Endodermal cell (in vitro differentiated cells): ENCODE data around the gene BNIPL. TPM values are rescaled to one million over a fixed set of nuclear protein-coding genes. Genes with fewer than 3 reads are reported as not detected.

Source experiments
- DNase-seq: peaks from one replicate; pipeline ENCODE4 v3.0.0-alpha.2; 2017
- H3K27ac ChIP-seq: 2 replicates; pipeline ENCODE4 v1.5.1; 2013; ENCODE audit warnings: mild to moderate bottlenecking, low read depth, low read length, moderate library complexity
- H3K27me3 ChIP-seq: 2 replicates; pipeline ENCODE4 v1.6.1; 2013; ENCODE audit warnings: mild to moderate bottlenecking, low read length, moderate library complexity; ENCODE audit not compliant: insufficient read depth, control insufficient read depth, poor library complexity, severe bottlenecking
- H3K36me3 ChIP-seq: 2 replicates; pipeline ENCODE4 v1.7.0; 2013; ENCODE audit warnings: mild to moderate bottlenecking, low read length, moderate library complexity; ENCODE audit not compliant: control insufficient read depth, insufficient read depth
- H3K4me1 ChIP-seq: one replicate; pipeline ENCODE4 v1.7.0; 2013; ENCODE audit warnings: low read length; ENCODE audit not compliant: control insufficient read depth, insufficient read depth
- H3K4me3 ChIP-seq: 2 replicates; pipeline ENCODE4 v1.5.1; 2013; ENCODE audit warnings: mild to moderate bottlenecking, low read length, moderate library complexity
- H3K9ac ChIP-seq: 2 replicates; pipeline ENCODE4 v1.6.1; 2013; ENCODE audit warnings: mild to moderate bottlenecking, low read length, moderate library complexity; ENCODE audit not compliant: poor library complexity, severe bottlenecking; ENCODE audit errors: extremely low read depth
- H3K9me3 ChIP-seq: 2 replicates; pipeline ENCODE4 v1.6.1; 2013; ENCODE audit warnings: mild to moderate bottlenecking, low read length, moderate library complexity; ENCODE audit not compliant: control insufficient read depth
- H3K27ac Mint-ChIP-seq: 2 replicates; pipeline ENCODE4 v1.8.0; 2020; ENCODE audit warnings: mixed read lengths
- H3K27me3 Mint-ChIP-seq: 2 replicates; pipeline ENCODE4 v1.8.0; 2021; ENCODE audit warnings: mild to moderate bottlenecking, mixed read lengths; ENCODE audit not compliant: insufficient read depth
- H3K36me3 Mint-ChIP-seq: 2 replicates; pipeline ENCODE4 v1.8.0; 2020; ENCODE audit warnings: low read depth, mixed read lengths
- H3K4me1 Mint-ChIP-seq: 2 replicates; pipeline ENCODE4 v1.8.0; 2020; ENCODE audit warnings: mixed read lengths
- H3K4me3 Mint-ChIP-seq: 2 replicates; pipeline ENCODE4 v1.8.0; 2020; ENCODE audit warnings: mild to moderate bottlenecking, moderate library complexity, mixed read lengths
- H3K9me3 Mint-ChIP-seq: 2 replicates; pipeline ENCODE4 v1.8.0; 2020; ENCODE audit warnings: mild to moderate bottlenecking, mixed read lengths
- CTCF ChIP-seq: fragments of 200-600 bp; sonication (generic); conservative IDR thresholded peaks from 2 replicates; pipeline ENCODE4 v1.5.0; 2021; ENCODE audit warnings: antibody characterized with exemption, mild to moderate bottlenecking
- WGBS, 2 experiments: methylation state at CpG; one replicate each; pipeline versions ENCODE4 v1.1.5 to v1.1.7; 2013; ENCODE audit warnings: missing lambda C conversion rate in 2 of 2, mixed read lengths in 1 of 2; ENCODE audit not compliant: insufficient coverage in 1 of 2, insufficient read length in 1 of 2; 5-methylcytosine and 5-hydroxymethylcytosine counted together
- total RNA-seq, 2 donors: library from RNA; stranded (reverse); fragmentation: NEBNext Ultra II Directional in 1 of 2; extraction: Animal tissue kit (Norgen Biotek cat#: 25700) in 1 of 2; gene quantifications; 2 replicates in 1 of 2; 3 replicates in 1 of 2; pipeline ENCODE4 v1.2.1, GENCODE V29; 2021

The BNIPL gene
- total RNA-seq, 2 donors from 2014 or later = 1.6 to 2.9 TPM

- 80% methylated on average over 1 of the region's 2 CpGs; no CpG with 5 or more reads in 1 of the 2 experiments for WGBS, 2 experiments
- no peak overlapping the region for H3K27ac Mint-ChIP-seq
- Histone ChIP-seq H3K4me3 (no peak overlapping the region), H3K27ac (no peak overlapping the region), H3K4me1 (no peaks in the 10 kb centered on the region), H3K9ac (no peak overlapping the region), H3K36me3 (peaks cover 68% of the 10 kb centered on the region), H3K9me3 (no peaks in the 10 kb centered on the region), H3K27me3 (no peaks in the 10 kb centered on the region)
- no peaks in the 10 kb centered on the region for H3K9me3 Mint-ChIP-seq
- no peak overlapping the region for H3K4me3 Mint-ChIP-seq
- no peak for TF ChIP-seq CTCF
- H3K36me3 Mint-ChIP-seq = peaks cover 63% of the 10 kb centered on the region
- no peaks in the 10 kb centered on the region for H3K27me3 Mint-ChIP-seq
- no peak for DNase-seq
- peaks cover 22% of the 10 kb centered on the region for H3K4me1 Mint-ChIP-seq
Observed at GRCh38 chr1:151055581-151055980, 19.2 kb downstream of the BNIPL start.

GRCh38 chr1:151056149-151056548, 19.8 kb downstream of the BNIPL start:
- Mint-ChIP-seq H3K27me3 (no peaks in the 10 kb centered on the region), H3K27ac (peak overlapping the region; percentile 23), H3K9me3 (no peaks in the 10 kb centered on the region), H3K4me3 (no peak overlapping the region), H3K36me3 (peaks cover 61% of the 10 kb centered on the region), H3K4me1 (peaks cover 23% of the 10 kb centered on the region)
- Histone ChIP-seq H3K27me3 (no peaks in the 10 kb centered on the region), H3K36me3 (peaks cover 64% of the 10 kb centered on the region), H3K9me3 (no peaks in the 10 kb centered on the region), H3K27ac (no peak overlapping the region), H3K9ac (no peak overlapping the region), H3K4me1 (no peaks in the 10 kb centered on the region), H3K4me3 (no peak overlapping the region)
- no peak for DNase-seq
- no peak for TF ChIP-seq CTCF
- 67 to 68% methylated on average over 2 of the region's 2 CpGs for WGBS, 2 experiments

- Histone ChIP-seq H3K4me1 (no peaks in the 10 kb centered on the region), H3K36me3 (peaks cover 46% of the 10 kb centered on the region), H3K27me3 (no peaks in the 10 kb centered on the region), H3K9me3 (no peaks in the 10 kb centered on the region), H3K9ac (peak overlapping the region; percentile 87), H3K27ac (no peak overlapping the region), H3K4me3 (peak overlapping the region; percentile 89)
- WGBS, 2 experiments = 0 to 3% methylated on average over 3 to 10 of the region's 10 CpGs
- peak; percentile 77 for DNase-seq
- peak overlapping the region; percentile 89 for H3K27ac Mint-ChIP-seq
- no peaks in the 10 kb centered on the region for H3K9me3 Mint-ChIP-seq
- peaks cover 43% of the 10 kb centered on the region for H3K36me3 Mint-ChIP-seq
- H3K27me3 Mint-ChIP-seq = no peaks in the 10 kb centered on the region
- TF ChIP-seq CTCF = no peak
- H3K4me1 Mint-ChIP-seq = peaks cover 30% of the 10 kb centered on the region
- H3K4me3 Mint-ChIP-seq = peak overlapping the region; percentile 94
Observed at GRCh38 chr1:151058692-151059091, 22.3 kb downstream of the BNIPL start.
